PC-9 (cell line): ENCODE results near the gene ENDOG. TPM values are rescaled to one million over a fixed set of nuclear protein-coding genes. Genes with fewer than 3 reads are reported as not detected.

Source experiments
- BruUV-seq: library from RNA; stranded (reverse); fragments of 400-500 nt; replicated peaks from 2 replicates; lab custom pipeline; 2021; lab: Mats Ljungman, UMichigan
- CTCF ChIA-PET: fragments of 300-600 bp; sonication (Branson Sonifier 250); formaldehyde crosslinking; loops from one replicate; lab custom pipeline; 2022; ENCODE audit warnings: antibody characterized with exemption; lab: Charles Lee
- POLR2A ChIA-PET: fragments of 300-600 bp; sonication (Branson Sonifier 250); formaldehyde crosslinking; loops from one replicate; lab custom pipeline; 2022; ENCODE audit warnings: antibody characterized with exemption; ENCODE audit not compliant: unreplicated experiment; lab: Charles Lee
- DNase-seq, 2 experiments: peaks; one replicate each; pipeline versions ENCODE4 v3.0.0 to v3.0.0-alpha.2; 2015 to 2022; ENCODE audit warnings: mixed read lengths in 1 of 2
- H2AFZ ChIP-seq: fragments of 200-600 bp; sonication (generic); 2 replicates; pipeline ENCODE4 v1.8.1; 2017; ENCODE audit warnings: antibody characterized with exemption
- H3F3A ChIP-seq: fragments of 200-600 bp; sonication (generic); 2 replicates; pipeline ENCODE4 v1.8.1; 2017; ENCODE audit warnings: antibody characterized with exemption, mild to moderate bottlenecking, low read depth; ENCODE audit not compliant: insufficient read depth
- H3K27ac ChIP-seq: fragments of 200-600 bp; sonication (generic); 2 replicates; pipeline ENCODE4 v1.6.1; 2016; ENCODE audit warnings: mixed run types
- H3K27me3 ChIP-seq: fragments of 200-600 bp; sonication (generic); 2 replicates; pipeline ENCODE4 v1.6.1; 2016; ENCODE audit warnings: low read depth, mixed run types; ENCODE audit not compliant: insufficient read depth
- H3K36me3 ChIP-seq: fragments of 200-600 bp; sonication (generic); 2 replicates; pipeline ENCODE4 v1.6.1; 2016; ENCODE audit warnings: low read depth, mixed run types
- H3K4me1 ChIP-seq: fragments of 200-600 bp; sonication (generic); replicated peaks from 2 replicates; pipeline ENCODE4 v1.6.1; 2016; ENCODE audit warnings: mixed run types; ENCODE audit not compliant: insufficient read depth
- H3K4me2 ChIP-seq: fragments of 200-600 bp; sonication (generic); 2 replicates; pipeline ENCODE4 v1.6.1; 2017; ENCODE audit warnings: mixed run types
- H3K4me3 ChIP-seq: fragments of 200-600 bp; sonication (generic); 2 replicates; pipeline ENCODE4 v1.6.1; 2016; ENCODE audit warnings: mixed run types
- H3K79me2 ChIP-seq: fragments of 200-600 bp; sonication (generic); 2 replicates; pipeline ENCODE4 v1.6.1; 2017; ENCODE audit warnings: low read depth, mixed run types
- H3K9me2 ChIP-seq: fragments of 200-600 bp; sonication (generic); 2 replicates; pipeline ENCODE4 v1.8.1; 2017; ENCODE audit warnings: mild to moderate bottlenecking; ENCODE audit not compliant: insufficient read depth
- H3K9me3 ChIP-seq: fragments of 200-600 bp; sonication (generic); 2 replicates; pipeline ENCODE4 v1.8.1; 2016; ENCODE audit warnings: low read depth; ENCODE audit not compliant: insufficient read depth
- H4K20me1 ChIP-seq: fragments of 200-600 bp; sonication (generic); 2 replicates; pipeline ENCODE4 v1.8.1; 2017; ENCODE audit not compliant: insufficient read depth
- CTCF ChIP-seq: fragments of 200-600 bp; sonication (generic); conservative IDR thresholded peaks from 2 replicates; pipeline ENCODE4 v1.6.1; 2017; ENCODE audit warnings: mixed run types, antibody characterized with exemption, mild to moderate bottlenecking, moderate library complexity
- EZH2 ChIP-seq: fragments of 200-600 bp; sonication (generic); IDR thresholded peaks from 2 replicates; pipeline ENCODE4 v1.8.0; 2017; ENCODE audit warnings: antibody characterized with exemption, low read depth
- intact Hi-C: fragments of 100-400 bp; cut with micrococcal nuclease; formaldehyde crosslinking; loops from one replicate; pipeline ENCODE4 v1.10.0; 2022; ENCODE audit not compliant: unreplicated experiment
- total RNA-seq: library from RNA; stranded (reverse); gene quantifications from 2 replicates; pipeline ENCODE4 v1.2.3, GENCODE V29; 2021

Gene ENDOG
- total RNA-seq, 1 experiment from 2014 or later: 28.6 TPM

DNA sequence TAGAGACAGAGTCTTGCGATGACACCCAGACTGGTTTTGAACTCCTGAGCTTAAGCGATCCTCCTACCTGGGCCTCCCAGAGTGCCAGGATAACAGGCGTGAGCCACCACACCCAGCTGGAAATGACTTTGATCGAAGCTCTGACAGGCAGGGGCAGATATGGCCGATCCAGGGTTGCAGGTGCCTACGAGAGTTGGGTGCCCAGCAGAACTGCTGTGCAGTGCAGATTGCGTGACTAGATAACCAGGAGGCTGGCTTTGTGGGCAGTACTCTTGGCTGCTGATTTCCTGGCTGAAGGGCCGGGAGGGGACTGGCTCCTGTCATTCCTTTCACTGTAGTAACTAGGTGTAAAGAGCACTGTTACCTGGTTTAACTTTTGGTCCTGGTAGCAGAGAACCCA lies 19.4 kb upstream of the ENDOG start:
- POLR2A ChIA-PET: no interaction called here
- H2AFZ ChIP-seq: no peak overlapping the region
- BruUV-seq: no TSS peak

GRCh38 chr9:128800061-128800460 lies 18.2 kb upstream of the ENDOG start:
- no peaks in the 10 kb centered on the region for H3K79me2 ChIP-seq
- ChIA-PET POLR2A (interaction anchor here (0.6 kb wide), 1 partner anchor 945 kb away, joined by 3 read pairs; the partner anchor contains the start of gene ENG), CTCF (no interaction called here)
- H3K9me2 ChIP-seq: no peaks in the 10 kb centered on the region
- H2AFZ ChIP-seq: no peak overlapping the region
- H3K27ac ChIP-seq: no peak overlapping the region
- no peak for DNase-seq
- no TSS peak for BruUV-seq
- H3K4me2 ChIP-seq: no peak overlapping the region
- no peaks in the 10 kb centered on the region for H3K27me3 ChIP-seq
- H3K36me3 ChIP-seq: peaks cover 22% of the 10 kb centered on the region
- intact Hi-C loops: no loop called here
- no peaks in the 10 kb centered on the region for H3K4me1 ChIP-seq
- H3F3A ChIP-seq: no peaks in the 10 kb centered on the region
- no peak for TF ChIP-seq EZH2
- no peak for TF ChIP-seq CTCF
- no peaks in the 10 kb centered on the region for H4K20me1 ChIP-seq
- no peaks in the 10 kb centered on the region for H3K9me3 ChIP-seq
- H3K4me3 ChIP-seq: no peak overlapping the region

More for the DNA sequence above, 19.4 kb upstream of the ENDOG start:
- TF ChIP-seq EZH2 (no peak), CTCF (no peak)
- H3K79me2 ChIP-seq: no peaks in the 10 kb centered on the region
- H3F3A ChIP-seq: no peaks in the 10 kb centered on the region
- no peak overlapping the region for H3K4me2 ChIP-seq
- H3K27me3 ChIP-seq: no peaks in the 10 kb centered on the region
- no peaks in the 10 kb centered on the region for H3K9me3 ChIP-seq
- H3K36me3 ChIP-seq: peaks cover 18% of the 10 kb centered on the region
- H3K9me2 ChIP-seq: no peaks in the 10 kb centered on the region
- H3K4me3 ChIP-seq: no peak overlapping the region
- no peaks in the 10 kb centered on the region for H4K20me1 ChIP-seq
- CTCF ChIA-PET: no interaction called here
- DNase-seq: no peak
- intact Hi-C loops: no loop called here
- H3K4me1 ChIP-seq: no peaks in the 10 kb centered on the region
- H3K27ac ChIP-seq: no peak overlapping the region

- no TSS peak for BruUV-seq
- Histone ChIP-seq H3K79me2 (no peaks in the 10 kb centered on the region), H3K4me2 (no peak overlapping the region), H3K27ac (no peak overlapping the region), H3K36me3 (peaks cover 27% of the 10 kb centered on the region), H2AFZ (no peak overlapping the region), H3K4me3 (no peak overlapping the region), H4K20me1 (no peaks in the 10 kb centered on the region), H3F3A (no peaks in the 10 kb centered on the region), H3K9me2 (no peaks in the 10 kb centered on the region), H3K27me3 (no peaks in the 10 kb centered on the region), H3K9me3 (no peaks in the 10 kb centered on the region), H3K4me1 (no peaks in the 10 kb centered on the region)
- TF ChIP-seq CTCF (no peak), EZH2 (no peak)
- POLR2A ChIA-PET: no interaction called here
- no peak for DNase-seq
- CTCF ChIA-PET: interaction anchor here (0.6 kb wide), 1 partner anchor 191 kb away, joined by 12 read pairs; no protein-coding TSS in a partner anchor
- intact Hi-C loops: no loop called here
These were observed 15.8 kb upstream of the ENDOG start for GRCh38 chr9:128802482-128802881.
